HG03025 (cell line): Measurements from ENCODE around the gene SEMA3E.
"Not testable (repeated sequence)": the region's sequence is repeated elsewhere in the genome, so short reads cannot be mapped to it uniquely, and the experiment has no call there.

Source experiments
- ATAC-seq: cut with Tn5 transposase; IDR thresholded peaks from one replicate; pipeline ENCODE4 v1.9.1; 2021; ENCODE audit warnings: mild to moderate bottlenecking, moderate library complexity; ENCODE audit not compliant: unreplicated experiment, low FRiP score

Gene SEMA3E

DNA sequence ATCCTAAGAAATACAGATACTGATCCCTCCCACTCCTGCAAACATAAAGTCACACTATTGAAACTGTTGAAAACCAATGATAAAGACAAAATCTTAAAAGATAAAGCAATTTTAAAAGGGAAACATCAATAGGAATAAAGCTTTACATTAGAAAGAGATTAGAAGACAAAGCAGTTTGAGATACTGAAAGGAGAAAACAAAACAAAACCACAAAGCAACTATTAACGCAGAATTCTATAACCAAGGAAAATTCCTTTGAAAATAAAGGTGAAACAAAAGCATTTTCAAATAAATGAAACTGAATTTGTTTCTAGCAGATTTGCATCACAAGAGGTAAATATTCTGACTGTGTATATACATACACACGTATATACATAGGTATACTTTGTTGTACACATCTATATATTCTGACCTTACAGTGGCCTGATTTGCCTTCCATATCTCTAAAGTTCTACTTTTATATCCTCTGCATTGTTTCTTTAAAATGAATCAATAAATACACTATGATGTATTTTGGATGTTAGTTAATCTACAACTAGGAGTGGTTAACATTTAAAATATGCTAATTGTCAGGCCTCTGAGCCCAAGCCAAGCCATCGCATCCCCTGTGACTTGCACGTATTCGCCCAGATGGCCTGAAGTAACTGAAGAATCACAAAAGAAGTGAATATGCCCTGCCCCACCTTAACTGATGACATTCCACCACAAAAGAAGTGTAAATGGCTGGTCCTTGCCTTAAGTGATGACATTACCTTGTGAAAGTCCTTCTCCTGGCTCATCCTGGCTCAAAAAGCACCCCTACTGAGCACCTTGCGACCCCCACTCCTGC is 189.6 kb downstream of the SEMA3E start:
- ATAC-seq, result not testable (repeated sequence)

DNA sequence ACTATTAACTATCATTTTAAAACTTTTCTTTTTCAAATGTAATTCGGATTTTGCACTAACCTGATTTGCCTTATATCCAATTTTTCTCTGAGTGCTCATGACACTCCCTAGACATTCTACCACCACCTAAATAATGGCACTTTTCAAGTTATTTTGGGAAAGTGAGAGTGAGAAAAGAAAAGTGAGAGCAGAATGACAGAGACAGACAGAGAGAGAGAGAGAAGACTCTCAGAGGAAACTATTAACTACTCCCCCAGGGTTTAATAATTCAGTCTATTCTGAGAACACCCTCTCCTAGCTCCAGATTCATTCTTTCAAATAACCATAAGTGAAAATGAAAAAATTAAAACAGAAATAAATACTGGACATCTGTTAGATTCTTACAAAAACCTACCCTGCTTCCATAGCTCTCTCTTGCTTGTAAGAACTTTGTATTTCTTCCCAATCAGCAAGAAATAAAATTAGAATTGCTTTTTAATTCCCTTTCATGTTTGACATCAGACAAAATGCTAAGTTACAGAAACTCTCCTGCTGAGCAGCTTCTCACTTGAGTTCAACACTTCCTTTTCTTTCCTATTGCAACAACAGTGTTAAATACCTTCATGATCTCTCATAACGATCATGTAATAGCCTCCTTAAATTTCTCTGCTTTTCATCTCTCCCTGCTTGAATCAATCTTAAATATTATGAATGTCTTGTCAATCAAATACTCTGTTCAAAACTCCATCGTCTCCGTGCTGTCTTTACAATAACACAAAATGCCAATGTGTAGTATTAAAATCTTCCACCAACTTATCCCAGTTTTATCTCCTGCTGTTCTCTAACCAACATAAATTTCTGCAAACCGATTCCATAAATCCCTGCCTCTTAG is 191.7 kb downstream of the SEMA3E start:
- peak; percentile 84 for ATAC-seq

DNA sequence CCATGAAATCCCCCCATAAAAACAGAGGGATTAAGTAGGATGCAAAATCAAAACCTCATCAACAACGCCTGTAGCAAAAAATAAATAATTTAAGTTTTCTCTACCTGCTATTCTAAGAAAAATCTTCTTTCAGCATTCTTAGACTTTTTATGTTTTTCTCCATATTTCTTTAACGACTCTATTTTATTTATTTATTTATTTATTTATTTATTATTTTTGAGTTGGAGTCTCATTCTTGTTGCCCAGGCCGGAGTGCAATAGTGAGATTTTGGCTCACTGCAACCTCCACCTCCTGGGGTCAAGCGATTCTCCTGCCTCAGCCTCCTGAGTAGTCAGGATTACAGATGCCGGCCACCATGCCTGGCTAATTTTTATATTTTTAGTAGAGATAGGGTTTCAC is 192.5 kb downstream of the SEMA3E start:
- no peak for ATAC-seq

DNA sequence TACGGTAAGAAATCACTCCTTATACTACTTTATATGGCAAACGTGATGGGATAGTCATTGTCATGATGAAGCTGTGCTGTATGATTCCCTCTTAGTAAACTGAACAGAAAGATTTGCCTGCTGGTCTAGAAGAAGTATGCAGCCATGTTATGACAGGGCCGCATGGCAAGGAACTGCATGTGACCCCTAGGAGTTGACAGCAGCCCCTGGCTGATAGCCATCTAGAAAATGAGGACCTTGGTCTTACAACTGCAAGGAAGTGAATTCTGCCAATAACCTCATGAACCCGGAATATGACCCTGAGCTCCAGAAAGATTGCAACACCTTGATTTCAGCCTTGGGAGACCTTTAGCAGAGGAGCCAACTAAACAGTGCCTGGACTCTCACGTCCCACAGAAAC is 193.3 kb downstream of the SEMA3E start:
- ATAC-seq, result no peak

DNA sequence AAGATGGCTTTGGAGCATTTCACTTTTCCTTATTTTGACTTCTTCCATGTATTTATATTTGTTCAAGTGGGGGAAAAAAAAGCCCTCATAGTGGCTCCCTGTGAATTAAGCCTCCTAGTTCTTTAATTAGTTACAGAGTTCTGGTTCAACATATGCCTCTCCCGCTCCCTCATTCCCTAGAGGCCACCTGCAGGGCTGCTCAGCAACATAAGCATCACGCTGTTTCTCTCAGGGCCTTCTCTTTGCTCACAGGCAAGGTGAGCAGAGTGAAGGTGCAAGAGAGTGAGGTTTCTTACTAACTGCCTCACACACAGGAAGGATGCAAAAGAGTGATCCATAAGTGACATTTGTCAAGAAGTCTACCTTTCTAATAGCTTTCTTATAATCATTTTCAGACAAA is 196.7 kb downstream of the SEMA3E start:
- ATAC-seq, result no peak

DNA sequence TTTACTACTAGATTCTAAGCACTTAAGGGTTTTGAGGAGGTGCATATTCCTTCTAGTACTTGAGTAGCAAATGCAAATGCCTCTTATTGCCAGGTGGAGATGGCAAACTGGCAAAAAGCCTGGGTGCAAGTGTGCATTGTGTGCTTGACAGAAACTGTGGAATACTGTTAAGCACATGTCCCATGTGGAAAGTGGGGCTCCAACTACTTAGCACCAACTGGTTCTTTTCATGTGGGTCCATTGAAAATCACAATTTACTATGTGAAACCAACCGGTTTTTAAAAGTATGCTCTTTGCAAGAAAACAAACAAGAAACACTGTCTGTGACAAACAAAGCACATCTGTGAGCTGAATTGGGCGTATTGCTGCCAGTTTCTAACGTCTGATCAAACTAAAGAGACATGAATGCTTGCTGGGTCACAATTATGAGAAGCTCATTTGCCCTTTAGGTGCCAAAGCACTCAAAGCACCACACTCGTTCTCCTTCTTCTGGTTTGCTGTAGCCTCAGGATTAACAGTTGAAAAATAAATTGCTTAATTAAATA is 197.4 kb downstream of the SEMA3E start:
- no peak for ATAC-seq

DNA sequence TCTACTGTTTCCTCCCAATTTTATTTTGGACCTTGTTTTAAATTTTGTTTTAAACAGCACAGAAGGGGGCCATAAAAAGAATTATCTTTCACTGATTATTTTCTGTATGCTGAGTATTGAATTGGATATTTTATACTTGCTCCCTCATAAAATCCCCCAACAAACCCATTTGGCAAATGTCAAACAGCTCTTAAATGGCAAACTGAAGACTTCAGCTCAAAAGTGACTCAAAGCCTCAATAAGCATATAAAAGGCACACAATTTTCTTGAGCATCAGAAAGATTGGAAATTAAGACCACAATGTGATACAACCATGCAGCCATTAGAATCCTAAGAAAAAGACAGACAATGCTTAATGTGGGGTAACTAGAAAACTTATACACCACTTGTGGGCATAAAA is 199.2 kb downstream of the SEMA3E start:
- ATAC-seq, result no peak

DNA sequence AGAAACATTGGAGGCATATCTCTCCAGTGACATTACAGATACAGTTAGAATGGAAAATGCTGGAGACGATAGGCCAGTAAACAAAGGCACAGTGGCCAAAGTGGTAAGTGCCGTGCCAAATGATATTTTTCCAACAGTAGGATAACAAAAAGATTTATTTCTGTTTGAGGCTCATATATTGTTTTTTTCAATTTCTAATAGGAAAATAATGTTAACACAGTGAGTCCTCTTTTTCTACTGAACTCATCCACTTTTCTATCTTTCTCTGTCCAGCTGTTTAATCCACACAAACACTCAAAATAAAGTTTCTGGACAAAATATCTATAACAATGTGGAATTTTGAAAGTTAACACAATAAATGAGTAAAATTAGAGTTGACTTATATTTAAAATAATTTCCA is 201.3 kb downstream of the SEMA3E start:
- ATAC-seq, result no peak

DNA sequence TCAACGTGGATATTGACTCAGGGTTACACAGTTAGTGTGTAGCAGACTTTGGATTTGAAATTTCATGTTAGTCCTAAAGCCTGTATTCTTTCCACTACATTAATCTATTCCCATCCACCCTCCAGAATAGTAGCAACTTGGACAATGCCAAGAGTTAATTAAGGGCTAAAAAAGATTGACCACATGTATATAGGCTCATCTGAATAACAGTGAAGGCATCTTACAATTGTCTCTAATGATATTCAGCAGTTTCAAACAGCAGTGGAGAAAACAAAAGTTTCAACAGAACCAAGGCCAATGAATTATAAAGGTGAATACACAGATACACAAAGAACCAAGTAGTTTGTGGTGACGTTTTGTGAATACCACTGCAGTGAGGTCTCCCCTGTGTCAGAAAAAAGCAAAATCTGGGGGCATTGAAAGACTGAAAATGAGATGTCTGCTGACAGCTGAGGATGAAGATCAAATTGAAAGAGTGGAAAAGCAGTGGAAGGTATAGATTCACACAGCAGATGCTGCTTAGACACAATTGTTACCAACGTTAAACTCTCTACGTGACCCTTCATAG is 202.8 kb downstream of the SEMA3E start:
- ATAC-seq, result no peak

DNA sequence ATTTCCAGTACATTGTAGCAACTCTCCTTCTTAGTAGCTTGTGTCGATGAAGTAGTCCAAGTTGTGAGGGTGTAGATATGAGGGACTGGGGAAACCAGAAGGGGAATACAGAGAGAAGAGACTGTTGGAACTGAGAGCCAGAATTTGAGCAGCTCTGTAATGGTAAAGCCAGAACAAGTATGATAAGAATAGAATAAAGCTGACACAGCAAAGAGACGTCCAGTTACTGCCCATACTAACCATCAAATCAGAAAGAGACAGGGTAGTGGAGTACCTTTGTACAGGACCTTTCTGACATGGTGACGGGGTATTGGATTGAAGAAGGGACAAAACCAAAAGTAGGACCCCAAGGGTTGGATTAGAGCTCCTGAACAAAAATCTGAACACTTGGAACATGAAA is 206.0 kb downstream of the SEMA3E start:
- ATAC-seq, result no peak

DNA sequence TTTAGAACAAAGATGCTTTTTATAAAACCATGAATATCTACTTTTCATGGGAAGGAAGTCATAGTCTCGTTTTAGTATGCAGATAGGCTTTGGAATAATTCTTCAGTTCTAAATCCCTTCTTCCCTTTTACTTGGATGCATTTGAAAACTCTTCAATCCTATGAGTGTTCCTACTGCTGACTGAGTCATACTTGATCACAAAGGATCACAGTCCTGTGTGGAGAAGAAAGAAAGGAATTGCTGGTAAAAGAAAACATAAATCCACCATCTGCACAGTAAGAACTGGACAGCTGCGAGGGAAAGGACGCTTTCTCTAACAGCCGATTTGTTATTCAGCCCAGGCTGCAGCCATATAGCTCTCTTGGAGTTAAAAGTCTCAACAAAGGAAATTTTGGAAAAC is 209.9 kb downstream of the SEMA3E start:
- no peak for ATAC-seq

DNA sequence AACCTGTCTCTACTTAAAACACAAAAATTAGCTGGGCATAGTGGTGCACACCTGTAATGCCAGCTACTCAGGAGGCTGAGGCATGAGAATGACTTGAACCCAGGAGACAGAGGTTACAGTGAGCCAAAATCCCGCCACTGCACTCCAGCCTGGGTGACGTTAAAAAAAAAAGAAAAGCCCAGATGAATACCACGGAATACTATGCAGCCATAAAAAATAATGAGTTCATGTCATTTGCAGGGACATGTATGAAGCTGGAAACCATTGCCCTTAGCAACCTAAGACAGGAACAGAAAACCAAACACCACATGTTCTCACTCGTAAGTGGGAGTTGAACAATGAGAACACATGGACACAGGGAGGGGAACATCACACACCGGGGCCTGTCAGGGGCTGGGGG is 218.7 kb downstream of the SEMA3E start:
- not testable (repeated sequence) for ATAC-seq

DNA sequence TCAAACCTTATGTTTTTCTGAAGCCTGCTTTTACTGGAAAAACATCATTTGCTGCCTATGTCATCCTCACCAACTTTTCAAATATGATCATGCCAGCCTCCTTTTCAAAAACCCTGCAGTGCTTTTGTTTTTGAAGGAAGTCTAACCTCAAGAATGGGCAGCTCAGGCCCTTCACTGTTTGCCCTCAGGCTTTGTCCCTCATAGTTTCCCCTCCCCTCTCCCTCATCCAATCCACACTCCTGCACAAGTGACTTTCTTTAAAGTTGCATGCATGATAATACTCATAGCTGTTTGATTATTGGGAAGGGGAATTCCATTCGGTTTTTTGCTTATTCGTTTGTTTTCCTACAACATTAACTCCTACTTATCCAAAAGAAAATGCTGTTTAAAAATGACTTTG is 219.4 kb downstream of the SEMA3E start:
- ATAC-seq, result no peak

DNA sequence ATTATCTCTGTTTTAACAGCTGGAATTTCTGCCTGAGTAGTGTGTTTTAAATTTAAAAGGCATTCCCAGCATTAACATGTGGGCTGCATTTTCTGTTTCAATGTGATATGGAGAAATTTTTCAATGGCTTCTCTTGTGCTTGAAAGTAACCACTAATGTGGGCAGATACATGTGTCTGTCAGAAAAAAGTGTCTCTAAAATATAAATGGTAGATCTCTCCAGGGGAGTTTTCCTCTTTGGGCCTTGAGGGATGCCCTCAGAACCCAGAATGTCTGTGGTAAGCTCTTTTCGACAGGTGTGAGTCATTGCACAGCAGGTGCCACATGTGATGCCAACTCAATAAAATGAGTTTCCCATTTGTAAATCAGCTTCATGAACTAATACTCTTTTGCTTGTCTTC is 221.1 kb downstream of the SEMA3E start:
- ATAC-seq, result no peak

DNA sequence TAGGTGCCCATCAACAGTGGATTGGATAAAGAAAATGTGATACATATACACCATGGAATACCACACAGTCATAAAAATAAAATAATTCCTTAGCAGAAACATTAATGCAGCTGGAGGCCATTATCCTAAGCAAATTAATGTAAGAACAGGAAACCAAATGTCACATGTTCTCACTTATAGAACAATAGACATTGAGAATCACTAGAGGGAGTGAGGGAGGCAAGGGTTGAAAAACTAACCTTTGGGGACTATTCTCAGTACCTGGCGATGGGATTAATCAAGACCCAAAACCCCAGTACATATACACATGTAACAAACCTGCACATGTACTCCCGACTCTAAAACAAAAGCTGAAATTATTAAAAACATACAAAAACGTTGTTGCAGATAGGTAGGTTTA is 222.6 kb downstream of the SEMA3E start:
- no peak for ATAC-seq

DNA sequence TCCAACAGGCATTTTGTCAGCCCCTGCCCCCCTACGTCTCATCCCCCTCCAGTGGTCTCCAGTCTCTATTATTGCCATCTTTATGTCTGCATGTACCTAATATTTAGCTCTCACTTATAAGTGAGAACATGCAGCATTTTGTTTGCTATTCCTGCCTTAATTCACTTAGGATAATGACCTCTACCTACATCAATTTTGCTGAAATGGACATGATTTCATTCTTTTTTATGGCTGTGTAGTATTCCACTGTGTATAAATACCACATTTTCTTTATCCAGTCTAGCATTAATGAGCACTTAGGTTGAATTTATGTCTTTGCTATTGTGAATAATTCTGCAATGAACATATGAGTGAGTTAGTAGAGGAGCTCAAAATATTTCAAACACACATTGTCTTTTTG is 229.9 kb downstream of the SEMA3E start:
- no peak for ATAC-seq

DNA sequence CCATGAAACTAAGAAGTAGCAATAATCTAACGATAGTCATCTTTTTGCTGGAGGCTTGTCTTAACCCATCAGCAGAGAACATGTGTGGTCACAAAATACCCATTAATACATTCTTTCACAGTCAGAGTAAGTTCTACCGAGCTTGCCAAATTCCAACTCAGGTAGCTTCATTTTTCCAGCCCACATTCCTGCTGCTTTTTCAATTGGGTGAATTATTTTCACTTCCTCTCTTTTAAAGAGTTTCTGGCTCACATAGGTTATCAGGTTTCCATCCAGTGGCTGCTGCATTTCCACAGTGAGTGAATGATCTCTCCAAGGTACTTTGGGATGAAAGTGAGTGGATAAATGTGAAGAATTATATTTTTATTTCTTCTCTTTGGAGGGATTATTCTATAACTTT is 233.1 kb downstream of the SEMA3E start:
- no peak for ATAC-seq

DNA sequence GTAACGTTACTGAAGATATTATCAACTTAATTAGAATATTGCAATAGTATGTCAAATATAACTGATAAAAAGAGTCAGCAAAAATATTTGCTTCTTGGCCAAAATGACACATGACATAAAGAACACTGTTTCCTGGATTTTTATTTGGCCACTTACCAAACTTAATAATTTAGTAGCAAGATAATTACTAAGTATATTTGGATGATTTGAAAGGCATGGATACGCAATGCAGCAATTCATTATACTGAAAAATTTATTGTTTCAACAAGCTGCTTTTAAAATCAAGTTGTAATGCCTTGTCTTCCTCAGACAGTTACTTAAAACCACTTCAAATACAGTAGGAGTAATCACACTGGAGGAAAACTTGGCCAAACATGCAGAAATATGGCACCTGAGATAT is 234.0 kb downstream of the SEMA3E start:
- no peak for ATAC-seq

DNA sequence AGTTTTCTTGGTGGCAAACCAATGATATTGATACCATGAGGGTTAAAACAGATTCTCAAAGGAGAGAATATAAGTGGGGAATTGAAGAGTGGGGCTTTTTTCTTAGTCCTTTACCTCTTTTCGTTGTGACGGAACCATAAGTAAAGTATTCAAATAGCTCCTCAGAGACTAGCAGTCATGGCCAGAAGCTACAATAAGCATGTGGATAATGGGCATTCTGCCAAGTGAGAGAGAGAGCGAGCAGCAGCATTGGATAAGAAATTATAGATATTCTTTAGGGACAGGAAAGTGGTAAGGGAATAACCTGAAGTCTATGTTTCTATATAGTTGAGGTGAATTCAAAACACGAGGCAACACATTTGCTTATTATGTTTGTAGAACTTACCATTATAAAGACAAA is 235.1 kb downstream of the SEMA3E start:
- ATAC-seq, result no peak

DNA sequence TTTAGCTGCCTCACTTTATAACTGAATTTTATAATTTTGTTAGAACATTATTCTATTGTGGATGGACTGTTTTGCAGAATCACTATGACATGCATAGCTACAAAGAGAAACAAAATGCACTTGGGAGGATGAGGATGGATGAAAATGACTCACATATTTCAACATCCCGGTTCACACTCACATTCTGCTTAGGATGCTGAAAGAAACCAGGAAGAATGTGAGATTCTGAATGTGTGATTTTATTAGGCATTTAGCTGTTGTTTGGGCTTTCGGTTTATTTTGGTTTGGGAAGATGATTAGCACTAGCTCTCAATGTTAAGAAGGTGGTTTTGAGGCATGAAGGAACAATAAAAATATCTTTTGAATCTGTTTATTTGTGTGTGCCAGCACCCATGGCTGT is 235.5 kb downstream of the SEMA3E start:
- no peak for ATAC-seq

DNA sequence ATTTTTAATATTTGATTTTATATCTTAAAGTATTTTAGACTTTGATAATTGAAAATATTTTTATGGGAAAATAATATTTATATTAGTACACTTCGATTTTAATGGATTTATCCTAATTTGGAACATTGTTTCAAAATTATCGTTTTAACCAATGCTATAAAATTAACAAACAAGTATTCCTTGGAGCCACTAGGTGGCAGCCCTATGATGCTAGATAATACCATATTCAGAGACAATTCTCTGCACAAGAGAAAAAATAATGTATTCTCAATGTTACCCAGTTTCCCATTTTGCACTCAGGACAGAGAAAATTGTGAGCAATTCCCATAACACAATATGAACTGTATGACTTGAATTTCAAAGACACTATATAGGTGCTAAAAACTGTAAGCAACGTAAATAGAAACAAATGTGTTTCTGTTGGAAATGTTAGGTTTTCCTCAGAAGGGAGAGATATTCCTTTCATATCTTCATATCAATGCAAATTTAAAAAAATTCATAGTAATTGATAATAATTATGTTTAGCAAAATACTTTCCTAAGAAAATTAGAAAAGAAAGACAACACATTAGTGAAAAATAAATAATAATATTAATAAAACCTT is 237.8 kb downstream of the SEMA3E start:
- no peak for ATAC-seq
